Activated T-helper 1 cell treated with anti-CD3 and anti-CD28 coated beads, Interleukin-12 subunit alpha, Interleukin-12 subunit beta, Interleukin-2, Interleukin-4 antibody, amounts not matched to agents 30 ng/mL and 10 ng/mL and 1 ng/mL, durations not matched to agents 14 hours and 24 hours and 36 hours (primary cell): Measurements from ENCODE around the gene AUTS2. TPM values are rescaled to one million over a fixed set of nuclear protein-coding genes. Genes with fewer than 3 reads are reported as not detected.

Experiments used
- DNase-seq: peaks from one replicate; pipeline ENCODE4 v3.0.0; 2021; ENCODE audit warnings: low spot score
- H3K27ac Mint-ChIP-seq: one replicate; pipeline ENCODE4 v1.8.0; 2021; ENCODE audit warnings: mild to moderate bottlenecking, mixed read lengths
- H3K27me3 Mint-ChIP-seq: one replicate; pipeline ENCODE4 v1.8.0; 2022; ENCODE audit warnings: mild to moderate bottlenecking, moderate library complexity, mixed read lengths; ENCODE audit not compliant: insufficient read depth
- H3K36me3 Mint-ChIP-seq: one replicate; pipeline ENCODE4 v1.8.0; 2021; ENCODE audit warnings: low read depth, mixed read lengths
- H3K4me1 Mint-ChIP-seq: one replicate; pipeline ENCODE4 v1.8.0; 2021; ENCODE audit warnings: low read depth, mixed read lengths
- H3K4me3 Mint-ChIP-seq: one replicate; pipeline ENCODE4 v1.8.0; 2021; ENCODE audit warnings: mild to moderate bottlenecking, moderate library complexity, mixed read lengths
- H3K9me3 Mint-ChIP-seq: one replicate; pipeline ENCODE4 v1.8.0; 2021; ENCODE audit warnings: mixed read lengths
- intact Hi-C: fragments of 100-400 bp; cut with micrococcal nuclease; formaldehyde crosslinking; loops from one replicate; pipeline ENCODE4 v1.15.1; 2024
- total RNA-seq: library from RNA; stranded (reverse); gene quantifications from 2 replicates; pipeline ENCODE4 v1.2.3, GENCODE V29; 2022

AUTS2 gene
- total RNA-seq, 1 donor from 2014 or later = 2.7 TPM

- intact Hi-C loops = no loop called here
- Mint-ChIP-seq H3K27me3 (peaks cover 23% of the 10 kb centered on the region), H3K9me3 (no peaks in the 10 kb centered on the region), H3K36me3 (no peaks in the 10 kb centered on the region), H3K4me1 (peaks cover under 1% of the 10 kb centered on the region), H3K4me3 (no peak overlapping the region), H3K27ac (no peak overlapping the region)
- no peak for DNase-seq
Observed at GRCh38 chr7:70700941-70701425, 1102.7 kb downstream of the AUTS2 start.

- no peak for DNase-seq
- no peaks in the 10 kb centered on the region for H3K9me3 Mint-ChIP-seq
- no peak overlapping the region for H3K4me3 Mint-ChIP-seq
- intact Hi-C loops = no loop called here
- no peaks in the 10 kb centered on the region for H3K36me3 Mint-ChIP-seq
- no peaks in the 10 kb centered on the region for H3K4me1 Mint-ChIP-seq
- peaks cover 21% of the 10 kb centered on the region for H3K27me3 Mint-ChIP-seq
- H3K27ac Mint-ChIP-seq = no peak overlapping the region
Observed at GRCh38 chr7:70701477-70701876, 1103.2 kb downstream of the AUTS2 start.

- H3K27ac Mint-ChIP-seq = no peak overlapping the region
- H3K36me3 Mint-ChIP-seq = no peaks in the 10 kb centered on the region
- H3K4me3 Mint-ChIP-seq = no peak overlapping the region
- peaks cover 16% of the 10 kb centered on the region for H3K27me3 Mint-ChIP-seq
- DNase-seq = no peak
- no peaks in the 10 kb centered on the region for H3K9me3 Mint-ChIP-seq
- H3K4me1 Mint-ChIP-seq = no peaks in the 10 kb centered on the region
- intact Hi-C loops = no loop called here
Observed at GRCh38 chr7:70701991-70702390, 1103.7 kb downstream of the AUTS2 start.

GRCh38 chr7:70703785-70704184 is 1105.5 kb downstream of the AUTS2 start:
- Mint-ChIP-seq H3K36me3 (no peaks in the 10 kb centered on the region), H3K4me3 (no peak overlapping the region), H3K27me3 (peaks cover 6% of the 10 kb centered on the region), H3K9me3 (no peaks in the 10 kb centered on the region), H3K4me1 (no peaks in the 10 kb centered on the region), H3K27ac (no peak overlapping the region)
- intact Hi-C loops = no loop called here
- no peak for DNase-seq

GRCh38 chr7:70704831-70705346 is 1106.6 kb downstream of the AUTS2 start:
- Mint-ChIP-seq H3K4me3 (no peak overlapping the region), H3K27me3 (peaks cover 2% of the 10 kb centered on the region), H3K36me3 (no peaks in the 10 kb centered on the region), H3K9me3 (no peaks in the 10 kb centered on the region), H3K27ac (no peak overlapping the region), H3K4me1 (no peaks in the 10 kb centered on the region)
- no peak for DNase-seq
- intact Hi-C loops = no loop called here

GRCh38 chr7:70706204-70706603 is 1107.9 kb downstream of the AUTS2 start:
- Mint-ChIP-seq H3K4me1 (no peaks in the 10 kb centered on the region), H3K4me3 (no peak overlapping the region), H3K36me3 (no peaks in the 10 kb centered on the region), H3K27me3 (peaks cover 2% of the 10 kb centered on the region), H3K9me3 (no peaks in the 10 kb centered on the region), H3K27ac (no peak overlapping the region)
- no peak for DNase-seq
- intact Hi-C loops = no loop called here

GRCh38 chr7:70706698-70707097 is 1108.4 kb downstream of the AUTS2 start:
- no peak for DNase-seq
- H3K4me1 Mint-ChIP-seq = no peaks in the 10 kb centered on the region
- intact Hi-C loops = no loop called here
- no peaks in the 10 kb centered on the region for H3K27me3 Mint-ChIP-seq
- H3K36me3 Mint-ChIP-seq = no peaks in the 10 kb centered on the region
- H3K27ac Mint-ChIP-seq = no peak overlapping the region
- no peak overlapping the region for H3K4me3 Mint-ChIP-seq
- no peaks in the 10 kb centered on the region for H3K9me3 Mint-ChIP-seq

GRCh38 chr7:70707823-70708243 is 1109.6 kb downstream of the AUTS2 start:
- H3K27me3 Mint-ChIP-seq = no peaks in the 10 kb centered on the region
- no peak overlapping the region for H3K4me3 Mint-ChIP-seq
- H3K9me3 Mint-ChIP-seq = no peaks in the 10 kb centered on the region
- no peak overlapping the region for H3K27ac Mint-ChIP-seq
- no peaks in the 10 kb centered on the region for H3K4me1 Mint-ChIP-seq
- DNase-seq = no peak
- H3K36me3 Mint-ChIP-seq = no peaks in the 10 kb centered on the region
- intact Hi-C loops = no loop called here

GRCh38 chr7:70710011-70710480 is 1111.8 kb downstream of the AUTS2 start:
- intact Hi-C loops = no loop called here
- no peaks in the 10 kb centered on the region for H3K36me3 Mint-ChIP-seq
- H3K4me1 Mint-ChIP-seq = no peaks in the 10 kb centered on the region
- H3K27me3 Mint-ChIP-seq = no peaks in the 10 kb centered on the region
- no peak for DNase-seq
- no peak overlapping the region for H3K27ac Mint-ChIP-seq
- peaks cover 8% of the 10 kb centered on the region for H3K9me3 Mint-ChIP-seq
- H3K4me3 Mint-ChIP-seq = no peak overlapping the region

GRCh38 chr7:70710651-70711050 is 1112.4 kb downstream of the AUTS2 start:
- Mint-ChIP-seq H3K9me3 (peaks cover 8% of the 10 kb centered on the region), H3K4me1 (no peaks in the 10 kb centered on the region), H3K4me3 (no peak overlapping the region), H3K36me3 (no peaks in the 10 kb centered on the region), H3K27ac (no peak overlapping the region), H3K27me3 (no peaks in the 10 kb centered on the region)
- intact Hi-C loops = no loop called here
- DNase-seq = no peak

- Mint-ChIP-seq H3K4me3 (no peak overlapping the region), H3K27ac (no peak overlapping the region), H3K27me3 (no peaks in the 10 kb centered on the region), H3K9me3 (peaks cover 8% of the 10 kb centered on the region), H3K36me3 (no peaks in the 10 kb centered on the region), H3K4me1 (no peaks in the 10 kb centered on the region)
- no peak for DNase-seq
- intact Hi-C loops = no loop called here
Observed at GRCh38 chr7:70711452-70711851, 1113.2 kb downstream of the AUTS2 start.

GRCh38 chr7:70712942-70713341 is 1114.7 kb downstream of the AUTS2 start:
- Mint-ChIP-seq H3K27me3 (no peaks in the 10 kb centered on the region), H3K4me1 (no peaks in the 10 kb centered on the region), H3K27ac (no peak overlapping the region), H3K9me3 (peaks cover 8% of the 10 kb centered on the region), H3K36me3 (no peaks in the 10 kb centered on the region), H3K4me3 (no peak overlapping the region)
- DNase-seq = no peak
- intact Hi-C loops = no loop called here

- Mint-ChIP-seq H3K27me3 (no peaks in the 10 kb centered on the region), H3K9me3 (peaks cover 8% of the 10 kb centered on the region), H3K4me3 (no peak overlapping the region), H3K27ac (no peak overlapping the region), H3K4me1 (no peaks in the 10 kb centered on the region), H3K36me3 (no peaks in the 10 kb centered on the region)
- intact Hi-C loops = no loop called here
- no peak for DNase-seq
Observed at GRCh38 chr7:70714506-70715038, 1116.3 kb downstream of the AUTS2 start.
